PC-3 (cell line): ENCODE data around the gene HERC2. TPM values are rescaled to one million over a fixed set of nuclear protein-coding genes. Genes with fewer than 3 reads are reported as not detected.

Source experiments
- ATAC-seq: fragments of 200-7000 bp; cut with Tn5 transposase; 2 replicates; pipeline ENCODE4 v1.9.1; 2020; ENCODE audit warnings: mild to moderate bottlenecking, moderate library complexity
- BruUV-seq: library from RNA; stranded (reverse); fragments of 400-500 nt; replicated peaks from 2 replicates; lab custom pipeline; 2021; lab: Mats Ljungman, UMichigan
- CTCF ChIA-PET: fragments of 300-600 bp; sonication (Branson Sonifier 250); formaldehyde crosslinking; loops from one replicate; lab custom pipeline; 2022; ENCODE audit warnings: antibody characterized with exemption; lab: Charles Lee
- POLR2A ChIA-PET: fragments of 300-600 bp; sonication (Branson Sonifier 250); formaldehyde crosslinking; loops from one replicate; lab custom pipeline; 2022; ENCODE audit warnings: antibody characterized with exemption; ENCODE audit not compliant: unreplicated experiment; lab: Charles Lee
- DNase-seq: peaks from one replicate; pipeline ENCODE4 v3.0.0-alpha.2; 2015
- H2AFZ ChIP-seq: fragments of 300-600 bp; sonication (generic); 2 replicates; pipeline ENCODE4 v1.6.0; 2016; ENCODE audit warnings: antibody characterized with exemption, low read length
- H3F3A ChIP-seq: fragments of 300-600 bp; sonication (generic); one replicate; pipeline ENCODE4 v1.6.0; 2017; ENCODE audit warnings: antibody characterized with exemption, low read length, control low read depth, mild to moderate bottlenecking; ENCODE audit not compliant: unreplicated experiment
- H3K27ac ChIP-seq: fragments of 300-600 bp; sonication (generic); 2 replicates; pipeline ENCODE4 v1.5.1; 2016; ENCODE audit warnings: mild to moderate bottlenecking, low read length
- H3K27me3 ChIP-seq: fragments of 300-600 bp; sonication (generic); 2 replicates; pipeline ENCODE4 v1.6.1; 2016; ENCODE audit warnings: low read length, mixed read lengths
- H3K36me3 ChIP-seq: fragments of 300-600 bp; sonication (generic); 2 replicates; pipeline ENCODE4 v1.6.1; 2016; ENCODE audit warnings: low read depth, mixed run types, low read length, mixed read lengths
- H3K4me1 ChIP-seq: fragments of 300-600 bp; sonication (generic); 2 replicates; pipeline ENCODE4 v1.5.1; 2016; ENCODE audit warnings: low read length; ENCODE audit not compliant: insufficient read depth
- H3K4me2 ChIP-seq: fragments of 300-600 bp; sonication (generic); 2 replicates; pipeline ENCODE4 v1.6.0; 2016; ENCODE audit warnings: low read length
- H3K4me3 ChIP-seq: fragments of 300-600 bp; sonication (generic); 2 replicates; pipeline ENCODE4 v1.5.1; 2016; ENCODE audit warnings: mild to moderate bottlenecking, low read length, mixed read lengths
- H3K79me2 ChIP-seq: fragments of 300-600 bp; sonication (generic); 2 replicates; pipeline ENCODE4 v1.6.1; 2017; ENCODE audit warnings: low read length, mixed read lengths
- H3K9ac ChIP-seq: fragments of 300-600 bp; sonication (generic); 2 replicates; pipeline ENCODE4 v1.6.0; 2016; ENCODE audit warnings: mild to moderate bottlenecking, low read length
- H3K9me2 ChIP-seq: fragments of 300-600 bp; sonication (generic); replicated peaks from 2 replicates; pipeline ENCODE4 v1.6.1; 2016; ENCODE audit warnings: mixed run types, low read length, mixed read lengths
- H3K9me3 ChIP-seq: fragments of 300-600 bp; sonication (generic); 2 replicates; pipeline ENCODE4 v1.6.1; 2016; ENCODE audit warnings: low read length, mixed read lengths
- H4K20me1 ChIP-seq: fragments of 300-600 bp; sonication (generic); 2 replicates; pipeline ENCODE4 v1.6.1; 2016; ENCODE audit warnings: low read length, mixed read lengths
- CTCF ChIP-seq: fragments of 300-600 bp; sonication (generic); conservative IDR thresholded peaks from 2 replicates; pipeline ENCODE4 v1.5.1; 2017; ENCODE audit warnings: antibody characterized with exemption, low read depth, mild to moderate bottlenecking, low read length
- EZH2 ChIP-seq: fragments of 300-600 bp; sonication (generic); IDR thresholded peaks from one replicate; pipeline ENCODE4 v1.6.1; 2017; ENCODE audit warnings: antibody characterized with exemption, mild to moderate bottlenecking, low read length; ENCODE audit not compliant: unreplicated experiment
- EZH2phosphoT487 ChIP-seq: fragments of 300-600 bp; sonication (generic); IDR thresholded peaks from 2 replicates; pipeline ENCODE4 v1.6.1; 2018; ENCODE audit warnings: mild to moderate bottlenecking, antibody characterized with exemption, low read length, borderline replicate concordance
- intact Hi-C: fragments of 100-400 bp; cut with micrococcal nuclease; formaldehyde crosslinking; loops from 2 replicates; pipeline ENCODE4 v1.9.0; 2023
- total RNA-seq: library from RNA; depleted of rRNA; stranded (reverse); fragments of >200 nt; gene quantifications from 2 replicates; pipeline ENCODE4 v1.2.3, GENCODE V29; 2014

Gene HERC2
- total RNA-seq, 1 experiment from 2014 or later = 45.9 TPM

GRCh38 chr15:28094732-28095521 lies 227.1 kb downstream of the HERC2 start:
- no TSS peak for BruUV-seq
- H3K79me2 ChIP-seq = no peaks in the 10 kb centered on the region
- H3K4me1 ChIP-seq = peaks cover 6% of the 10 kb centered on the region
- H3F3A ChIP-seq = no peaks in the 10 kb centered on the region
- no peaks in the 10 kb centered on the region for H3K9me3 ChIP-seq
- peaks cover 6% of the 10 kb centered on the region; the same call in 1 of the 2 replicates for H3K27me3 ChIP-seq
- TF ChIP-seq EZH2 (no peak), CTCF (no peak), EZH2phosphoT487 (no peak)
- H3K4me3 ChIP-seq = peak overlapping the region; percentile 72
- H3K36me3 ChIP-seq = no peaks in the 10 kb centered on the region
- DNase-seq (peak; percentile 28), ATAC-seq (peak; percentile 40)
- H4K20me1 ChIP-seq = no peaks in the 10 kb centered on the region
- CTCF ChIA-PET = no interaction called here
- H3K27ac ChIP-seq = no peak overlapping the region
- intact Hi-C loops = no loop called here
- POLR2A ChIA-PET = no interaction called here
- no peaks in the 10 kb centered on the region for H3K9me2 ChIP-seq
- peak overlapping the region; percentile 100 for H3K4me2 ChIP-seq
- no peak overlapping the region for H3K9ac ChIP-seq
- peak overlapping the region; percentile 93 for H2AFZ ChIP-seq

DNA sequence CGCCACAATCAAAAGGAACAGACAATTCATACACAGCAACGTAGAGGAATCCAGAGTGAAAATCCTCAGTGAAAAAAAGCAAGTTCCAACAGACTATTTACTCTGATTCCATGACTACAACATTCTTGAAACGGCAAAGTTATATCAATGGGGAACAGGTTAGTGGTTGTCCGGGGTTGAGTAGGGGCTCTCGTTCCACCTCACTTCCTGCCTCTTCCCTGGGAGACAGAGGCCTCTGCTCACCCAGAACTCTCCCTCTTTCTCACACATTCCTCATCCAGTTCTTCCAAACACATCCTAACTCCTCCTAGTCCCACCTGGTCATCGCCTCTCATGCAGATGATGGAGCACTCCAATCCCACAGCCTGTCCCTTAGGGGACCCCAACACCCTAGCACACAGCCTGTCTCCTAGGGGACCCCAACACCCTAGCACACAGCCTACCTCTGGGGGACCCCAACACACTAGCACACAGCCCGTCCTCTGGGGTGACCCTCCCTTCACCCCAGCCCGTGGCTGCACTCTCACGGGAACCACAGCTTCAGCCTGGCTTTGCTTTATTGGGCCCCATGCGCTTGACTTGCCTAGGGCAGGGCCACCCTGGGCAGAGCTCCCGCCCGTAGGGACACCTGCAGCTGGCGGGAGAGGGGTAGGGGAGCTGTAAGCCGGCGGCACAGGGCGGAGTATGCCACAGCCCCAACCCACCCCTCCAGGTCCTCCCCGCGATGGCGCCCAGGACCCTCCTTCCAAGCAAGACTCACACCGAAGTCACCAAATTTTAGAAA lies 228.0 kb downstream of the HERC2 start:
- intact Hi-C loops = no loop called here
- no peak for TF ChIP-seq EZH2
- TF ChIP-seq CTCF = no peak
- no peak for TF ChIP-seq EZH2phosphoT487

More for the DNA sequence above, 228.0 kb downstream of the HERC2 start:
- Histone ChIP-seq H3K4me3 (no peak overlapping the region), H2AFZ (peak overlapping the region; percentile 93; the same call in 1 of the 2 replicates), H3K4me2 (peak overlapping the region; percentile 100), H3K27me3 (no peaks in the 10 kb centered on the region), H3K9me2 (no peaks in the 10 kb centered on the region), H3K9me3 (no peaks in the 10 kb centered on the region), H3K9ac (no peak overlapping the region), H3K4me1 (peaks cover 6% of the 10 kb centered on the region), H3K79me2 (no peaks in the 10 kb centered on the region), H3K36me3 (no peaks in the 10 kb centered on the region), H3F3A (no peaks in the 10 kb centered on the region), H4K20me1 (no peaks in the 10 kb centered on the region), H3K27ac (no peak overlapping the region)
- DNase-seq (no peak), ATAC-seq (no peak)
- ChIA-PET CTCF (no interaction called here), POLR2A (no interaction called here)
- no TSS peak for BruUV-seq
